Uterus (tissue), 4 donors: ENCODE results near the gene UBALD2. TPM values are rescaled to one million over a fixed set of nuclear protein-coding genes. Genes with fewer than 3 reads are reported as not detected.
A peak's percentile ranks its signal among the peaks of the same experiment; 100 is the strongest.
"Not testable (repeated sequence)": the region's sequence is repeated elsewhere in the genome, so short reads cannot be mapped to it uniquely, and the experiment has no call there.

Experiments used
- DNase-seq, 2 donors: peaks; one replicate each; pipeline ENCODE4 v3.0.0-alpha.2; 2019 to 2020
- H3K27ac ChIP-seq, 2 donors: fragments of 200-600 bp; sonication (generic); 1 replicate in 1 of 2; 2 replicates in 1 of 2; pipeline ENCODE4 v1.5.1; 2016 to 2018
- H3K27me3 ChIP-seq, 2 donors: fragments of 200-600 bp; sonication (generic); one replicate each; pipeline ENCODE4 v1.5.1; 2018 to 2019; ENCODE audit warnings: control low read depth in 1 of 2
- H3K36me3 ChIP-seq, 2 donors: fragments of 200-600 bp; sonication (generic); one replicate each; pipeline ENCODE4 v1.5.1; 2019; ENCODE audit warnings: control low read depth in 1 of 2
- H3K4me1 ChIP-seq, 2 donors: fragments of 200-600 bp; sonication (generic); one replicate each; pipeline ENCODE4 v1.5.1; 2018 to 2019; ENCODE audit warnings: control low read depth in 1 of 2
- H3K4me3 ChIP-seq, 2 donors: fragments of 200-600 bp; sonication (generic); 1 replicate in 1 of 2; 2 replicates in 1 of 2; pipeline ENCODE4 v1.5.1; 2018 to 2019; ENCODE audit warnings: mild to moderate bottlenecking in 1 of 2
- H3K9me3 ChIP-seq, 2 donors: fragments of 200-600 bp; sonication (generic); one replicate each; pipeline ENCODE4 v1.5.1; 2019; ENCODE audit warnings: control low read depth in 1 of 2
- POLR2A ChIP-seq, 2 donors: fragments of 450-650 bp; IDR thresholded peaks; one replicate each; pipeline ENCODE4 v1.6.1; 2016; ENCODE audit warnings: antibody characterized with exemption in 2 of 2, mild to moderate bottlenecking in 1 of 2, moderate library complexity in 1 of 2
- intact Hi-C: fragments of 100-400 bp; cut with DNase I; formaldehyde crosslinking; loops from one replicate; pipeline ENCODE4 v1.15.1; 2023; ENCODE audit warnings: low total_unique reads
- total RNA-seq, 4 donors: library from RNA; depleted of rRNA in 3 of 4; stranded (reverse); fragments of >200 nt in 3 of 4; gene quantifications; one replicate each; pipeline versions ENCODE4 v1.1.0 to v1.2.4, GENCODE V29; 2014 to 2023
- TF ChIP-seq, protein P1 (sequence below), 4 experiments: fragments of 200-600 bp in 2 of 4; fragments of 450-650 bp in 2 of 4; sonication (generic) in 2 of 4; IDR thresholded peaks; one replicate each; pipeline ENCODE4 v1.5.1; 2016 to 2019; ENCODE audit warnings: antibody characterized with exemption in 4 of 4, mild to moderate bottlenecking in 2 of 4, moderate library complexity in 1 of 4
- donor health status: DM: yes; HTN: yes; CAD: no.

The UBALD2 gene
- total RNA-seq = 10 to 100 TPM in 2 of 4 donors, 1 to 10 TPM in 2; 2.0 to 17.4 (median 9.2) TPM

- intact Hi-C loops = no loop called here
- Histone ChIP-seq H3K4me1 (peaks cover 0 to 23% of the 10 kb centered on the region in 2 donors), H3K9me3 (no peaks in the 10 kb centered on the region), H3K27ac (peak within 1 kb of the TSS; percentile 83 to 92), H3K4me3 (peak within 1 kb of the TSS; percentile 57 to 95), H3K36me3 (no peaks in the 10 kb centered on the region), H3K27me3 (no peaks in the 10 kb centered on the region)
- peak; percentile 88 to 92 for TF ChIP-seq POLR2A (IDR thresholded peaks at IDR 0.05)
- TF ChIP-seq, protein P1, sequence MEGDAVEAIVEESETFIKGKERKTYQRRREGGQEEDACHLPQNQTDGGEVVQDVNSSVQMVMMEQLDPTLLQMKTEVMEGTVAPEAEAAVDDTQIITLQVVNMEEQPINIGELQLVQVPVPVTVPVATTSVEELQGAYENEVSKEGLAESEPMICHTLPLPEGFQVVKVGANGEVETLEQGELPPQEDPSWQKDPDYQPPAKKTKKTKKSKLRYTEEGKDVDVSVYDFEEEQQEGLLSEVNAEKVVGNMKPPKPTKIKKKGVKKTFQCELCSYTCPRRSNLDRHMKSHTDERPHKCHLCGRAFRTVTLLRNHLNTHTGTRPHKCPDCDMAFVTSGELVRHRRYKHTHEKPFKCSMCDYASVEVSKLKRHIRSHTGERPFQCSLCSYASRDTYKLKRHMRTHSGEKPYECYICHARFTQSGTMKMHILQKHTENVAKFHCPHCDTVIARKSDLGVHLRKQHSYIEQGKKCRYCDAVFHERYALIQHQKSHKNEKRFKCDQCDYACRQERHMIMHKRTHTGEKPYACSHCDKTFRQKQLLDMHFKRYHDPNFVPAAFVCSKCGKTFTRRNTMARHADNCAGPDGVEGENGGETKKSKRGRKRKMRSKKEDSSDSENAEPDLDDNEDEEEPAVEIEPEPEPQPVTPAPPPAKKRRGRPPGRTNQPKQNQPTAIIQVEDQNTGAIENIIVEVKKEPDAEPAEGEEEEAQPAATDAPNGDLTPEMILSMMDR (IDR thresholded peaks at IDR 0.05) = peak in 1 of 4 experiments; percentile 46
- DNase-seq = peak; percentile 99
Measured at GRCh38 chr17:76264755-76265623, at the start of gene UBALD2. UBALD2 (plus strand) TSS chr17:76265348; CDS start chr17:76265506, 158 bp downstream.

DNA sequence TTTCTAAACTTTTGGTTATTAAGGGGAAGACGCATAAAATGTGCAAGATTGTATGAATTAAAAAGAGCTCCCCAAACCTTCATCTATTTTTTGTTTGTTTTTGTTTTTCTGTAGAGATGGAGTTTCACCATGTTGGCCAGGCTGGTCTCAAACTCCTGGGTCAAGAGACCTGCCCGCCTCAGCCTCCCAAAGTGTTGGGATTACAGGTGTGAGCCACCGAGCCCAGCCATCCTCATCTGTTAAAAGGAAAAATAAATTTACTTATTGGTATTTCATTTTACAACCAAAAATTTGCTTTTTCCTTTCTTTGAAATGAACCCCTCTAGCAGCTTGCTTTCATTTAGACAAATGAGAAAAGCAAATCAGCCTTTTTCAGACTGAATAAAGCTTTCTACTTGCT is 48.1 kb upstream of the UBALD2 start:
- Histone ChIP-seq H3K4me3 (no peak overlapping the region), H3K9me3 (no peaks in the 10 kb centered on the region), H3K27me3 (no peaks in the 10 kb centered on the region), H3K27ac (no peak overlapping the region), H3K4me1 (no peaks in the 10 kb centered on the region), H3K36me3 (no peaks in the 10 kb centered on the region)
- intact Hi-C loops = no loop called here
- TF ChIP-seq, protein P1 (IDR thresholded peaks at IDR 0.05) = no peak
- TF ChIP-seq POLR2A (IDR thresholded peaks at IDR 0.05) = no peak
- no peak for DNase-seq

GRCh38 chr17:76219670-76220383 is 45.3 kb upstream of the UBALD2 start:
- Histone ChIP-seq H3K4me1 (no peaks in the 10 kb centered on the region), H3K27ac (no peak overlapping the region), H3K36me3 (no peaks in the 10 kb centered on the region), H3K9me3 (no peaks in the 10 kb centered on the region), H3K4me3 (no peak overlapping the region), H3K27me3 (no peaks in the 10 kb centered on the region)
- TF ChIP-seq POLR2A (IDR thresholded peaks at IDR 0.05) = no peak
- TF ChIP-seq, protein P1 (IDR thresholded peaks at IDR 0.05) = no peak
- no peak for DNase-seq
- intact Hi-C loops = no loop called here

GRCh38 chr17:76223802-76224201 is 41.3 kb upstream of the UBALD2 start:
- H3K36me3 ChIP-seq = no peaks in the 10 kb centered on the region
- no peaks in the 10 kb centered on the region for H3K9me3 ChIP-seq
- no peaks in the 10 kb centered on the region for H3K4me1 ChIP-seq
- TF ChIP-seq POLR2A (IDR thresholded peaks at IDR 0.05) = no peak
- TF ChIP-seq, protein P1 (IDR thresholded peaks at IDR 0.05) = no peak
- DNase-seq = no peak
- H3K4me3 ChIP-seq = no peak overlapping the region
- intact Hi-C loops = no loop called here
- H3K27ac ChIP-seq = no peak overlapping the region
- no peaks in the 10 kb centered on the region for H3K27me3 ChIP-seq

- H3K9me3 ChIP-seq, H3K4me1 ChIP-seq, DNase-seq, H3K27ac ChIP-seq, H3K4me3 ChIP-seq, H3K36me3 ChIP-seq, intact Hi-C loops, H3K27me3 ChIP-seq: not testable (repeated sequence)
Measured at GRCh38 chr17:76225373-76226086, 39.6 kb upstream of the UBALD2 start.

- H3K36me3 ChIP-seq, DNase-seq, H3K4me3 ChIP-seq, H3K27me3 ChIP-seq, H3K9me3 ChIP-seq, intact Hi-C loops, H3K27ac ChIP-seq, H3K4me1 ChIP-seq: not testable (repeated sequence)
Measured at GRCh38 chr17:76226749-76227148, 38.4 kb upstream of the UBALD2 start.
